ENCODE data around the gene LYRM7.

LYRM7 gene

DNA sequence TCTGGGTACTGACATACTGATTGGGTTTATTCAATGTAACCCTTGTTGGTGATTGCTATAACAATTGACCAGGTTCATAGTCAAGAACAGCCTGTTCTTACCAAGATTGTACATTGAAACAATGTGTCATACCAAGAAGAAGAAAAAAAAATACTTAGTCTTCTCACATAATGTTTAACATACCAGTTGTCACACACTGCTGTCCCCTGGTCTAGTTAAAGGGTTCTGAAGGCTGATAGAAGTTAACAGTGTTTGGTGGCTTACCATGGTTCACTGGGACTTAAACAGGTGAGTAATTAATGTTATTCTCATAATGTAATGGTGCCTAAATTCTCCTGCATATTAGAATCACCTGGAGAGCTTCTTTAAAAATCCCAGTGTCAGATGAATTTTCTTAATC is 74.6 kb downstream of the LYRM7 start:
- Histone ChIP-seq H4K20me1 (ENCODE audit: insufficient read depth) (no peaks in the 10 kb centered on the region), H3K36me3 (ENCODE audit: insufficient read depth) (no peaks in the 10 kb centered on the region), H3K27ac (no peak overlapping the region), H3K4me1 (ENCODE audit: low read depth, poor library complexity, severe bottlenecking) (no peaks in the 10 kb centered on the region), H3K79me2 (ENCODE audit: insufficient read depth, low read depth) (no peaks in the 10 kb centered on the region), H3K9ac (no peak overlapping the region), H3K27me3 (ENCODE audit: insufficient read depth, low read depth) (no peaks in the 10 kb centered on the region), H3K4me2 (no peak overlapping the region), H2AFZ (ENCODE audit: low read depth) (no peak overlapping the region), H3K4me3 (IDR thresholded peaks at IDR 0.05; ENCODE audit: insufficient read depth, low read depth, low read length) (no peak overlapping the region)
- TF ChIP-seq, protein P1, sequence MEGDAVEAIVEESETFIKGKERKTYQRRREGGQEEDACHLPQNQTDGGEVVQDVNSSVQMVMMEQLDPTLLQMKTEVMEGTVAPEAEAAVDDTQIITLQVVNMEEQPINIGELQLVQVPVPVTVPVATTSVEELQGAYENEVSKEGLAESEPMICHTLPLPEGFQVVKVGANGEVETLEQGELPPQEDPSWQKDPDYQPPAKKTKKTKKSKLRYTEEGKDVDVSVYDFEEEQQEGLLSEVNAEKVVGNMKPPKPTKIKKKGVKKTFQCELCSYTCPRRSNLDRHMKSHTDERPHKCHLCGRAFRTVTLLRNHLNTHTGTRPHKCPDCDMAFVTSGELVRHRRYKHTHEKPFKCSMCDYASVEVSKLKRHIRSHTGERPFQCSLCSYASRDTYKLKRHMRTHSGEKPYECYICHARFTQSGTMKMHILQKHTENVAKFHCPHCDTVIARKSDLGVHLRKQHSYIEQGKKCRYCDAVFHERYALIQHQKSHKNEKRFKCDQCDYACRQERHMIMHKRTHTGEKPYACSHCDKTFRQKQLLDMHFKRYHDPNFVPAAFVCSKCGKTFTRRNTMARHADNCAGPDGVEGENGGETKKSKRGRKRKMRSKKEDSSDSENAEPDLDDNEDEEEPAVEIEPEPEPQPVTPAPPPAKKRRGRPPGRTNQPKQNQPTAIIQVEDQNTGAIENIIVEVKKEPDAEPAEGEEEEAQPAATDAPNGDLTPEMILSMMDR (conservative IDR thresholded peaks at IDR 0.05; ENCODE audit: low read depth, low read length): no peak

DNA sequence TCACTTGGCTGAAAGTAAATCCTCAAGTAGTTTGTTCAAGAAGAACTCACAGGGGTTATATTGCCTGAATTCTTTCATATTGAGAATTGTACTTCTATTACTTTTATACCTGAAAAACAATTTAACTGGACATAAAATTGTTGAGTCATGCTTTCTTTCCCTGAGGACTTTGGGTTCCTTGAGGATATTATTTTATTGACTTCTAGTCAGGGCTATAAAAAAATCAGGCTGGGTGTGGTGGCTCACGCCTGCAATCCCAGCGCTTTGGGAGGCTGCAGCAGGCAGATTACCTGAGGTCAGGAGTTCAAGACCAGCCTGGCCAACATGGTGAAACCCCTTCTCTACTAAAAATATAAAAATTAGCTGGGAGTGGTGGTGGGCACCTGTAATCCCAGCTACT is 75.2 kb downstream of the LYRM7 start:
- Histone ChIP-seq H3K27me3 (ENCODE audit: insufficient read depth, low read depth) (no peaks in the 10 kb centered on the region), H2AFZ (ENCODE audit: low read depth) (no peak overlapping the region), H3K4me3 (IDR thresholded peaks at IDR 0.05; ENCODE audit: insufficient read depth, low read depth, low read length) (no peak overlapping the region), H4K20me1 (ENCODE audit: insufficient read depth) (no peaks in the 10 kb centered on the region), H3K4me1 (ENCODE audit: low read depth, poor library complexity, severe bottlenecking) (no peaks in the 10 kb centered on the region), H3K27ac (no peak overlapping the region), H3K79me2 (ENCODE audit: insufficient read depth, low read depth) (no peaks in the 10 kb centered on the region), H3K36me3 (ENCODE audit: insufficient read depth) (no peaks in the 10 kb centered on the region), H3K9ac (no peak overlapping the region), H3K4me2 (no peak overlapping the region)
- TF ChIP-seq, protein P1 (conservative IDR thresholded peaks at IDR 0.05; ENCODE audit: low read depth, low read length): no peak

DNA sequence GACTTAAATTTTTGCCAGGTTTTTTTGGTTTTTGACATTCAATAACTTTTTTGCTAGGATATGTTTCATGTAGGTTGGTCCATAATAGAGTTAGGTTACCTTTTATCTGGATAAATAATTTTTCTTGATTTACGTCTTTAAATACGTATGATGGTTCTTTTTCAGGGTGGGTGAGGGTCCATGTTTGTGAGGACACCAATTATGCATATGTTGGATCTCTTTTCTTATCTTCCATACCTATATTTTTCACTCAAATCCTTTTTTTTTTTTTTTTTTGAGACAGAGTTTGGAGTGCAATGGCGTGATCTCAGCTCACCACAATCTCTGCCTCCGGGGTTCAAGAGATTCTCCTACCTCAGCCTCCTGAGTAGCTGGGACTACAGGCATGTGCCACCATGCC is 75.8 kb downstream of the LYRM7 start:
- TF ChIP-seq, protein P1 (conservative IDR thresholded peaks at IDR 0.05; ENCODE audit: low read depth, low read length): no peak
- Histone ChIP-seq H3K27ac (no peak overlapping the region), H3K4me3 (IDR thresholded peaks at IDR 0.05; ENCODE audit: insufficient read depth, low read depth, low read length) (no peak overlapping the region), H2AFZ (ENCODE audit: low read depth) (no peak overlapping the region), H3K4me2 (no peak overlapping the region), H3K27me3 (ENCODE audit: insufficient read depth, low read depth) (no peaks in the 10 kb centered on the region), H3K79me2 (ENCODE audit: insufficient read depth, low read depth) (no peaks in the 10 kb centered on the region), H3K4me1 (ENCODE audit: low read depth, poor library complexity, severe bottlenecking) (no peaks in the 10 kb centered on the region), H3K36me3 (ENCODE audit: insufficient read depth) (no peaks in the 10 kb centered on the region), H3K9ac (no peak overlapping the region), H4K20me1 (ENCODE audit: insufficient read depth) (no peaks in the 10 kb centered on the region)

DNA sequence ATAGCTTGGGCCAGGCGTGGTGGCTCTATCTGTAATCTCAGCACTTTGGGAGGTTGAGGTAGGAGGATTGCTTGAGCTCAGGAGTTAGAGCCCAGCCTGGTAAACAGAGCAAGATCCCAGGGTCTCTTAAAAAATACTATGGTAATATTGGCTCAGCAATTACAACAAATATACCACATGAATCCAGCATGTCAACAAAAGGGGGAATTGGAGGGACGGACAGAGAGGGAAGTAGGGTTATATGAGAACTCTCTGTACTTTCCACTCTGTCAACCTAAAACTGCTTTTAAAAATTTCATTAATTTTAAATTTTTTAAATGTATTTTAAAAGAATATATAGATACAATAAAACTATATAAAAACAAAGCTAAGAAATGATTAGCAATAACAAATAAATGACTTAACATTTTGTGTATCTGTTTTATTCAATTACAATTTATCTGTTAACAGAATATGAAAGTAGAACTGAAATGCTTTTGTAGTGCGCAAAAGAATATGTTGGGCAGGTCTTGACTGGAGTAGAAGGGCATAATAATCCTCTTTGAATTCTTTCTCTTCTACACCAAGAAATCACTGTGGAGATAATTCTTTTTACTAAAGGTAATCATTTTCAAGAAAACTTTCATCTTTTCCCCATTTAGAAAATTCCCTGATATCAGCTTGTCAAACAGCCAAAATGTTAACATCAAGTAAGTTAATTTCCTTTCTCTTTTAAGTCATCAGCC is 80.2 kb downstream of the LYRM7 start:
- Histone ChIP-seq H3K79me2 (ENCODE audit: insufficient read depth, low read depth) (no peaks in the 10 kb centered on the region), H3K27ac (no peak overlapping the region), H2AFZ (ENCODE audit: low read depth) (no peak overlapping the region), H4K20me1 (ENCODE audit: insufficient read depth) (no peaks in the 10 kb centered on the region), H3K36me3 (ENCODE audit: insufficient read depth) (no peaks in the 10 kb centered on the region), H3K4me3 (IDR thresholded peaks at IDR 0.05; ENCODE audit: insufficient read depth, low read depth, low read length) (no peak overlapping the region), H3K9ac (no peak overlapping the region), H3K27me3 (ENCODE audit: insufficient read depth, low read depth) (no peaks in the 10 kb centered on the region), H3K4me2 (no peak overlapping the region), H3K4me1 (ENCODE audit: low read depth, poor library complexity, severe bottlenecking) (no peaks in the 10 kb centered on the region)
- TF ChIP-seq, protein P1 (conservative IDR thresholded peaks at IDR 0.05; ENCODE audit: low read depth, low read length): no peak
